GM12878 (cell line): ENCODE results near the gene SUPT6H.

ENCODE experiments used
- ESRRA ChIP-seq: IDR thresholded peaks from 2 replicates; pipeline ENCODE4 v1.6.1; 2012; ENCODE audit warnings: mild to moderate bottlenecking, low read length, improper control_type of control experiment
- EZH2 ChIP-seq: IDR thresholded peaks from 2 replicates; pipeline ENCODE4 v1.6.1; 2012; ENCODE audit warnings: low read depth, mild to moderate bottlenecking, control low read depth, inconsistent platforms, low read length, borderline replicate concordance; ENCODE audit not compliant: control insufficient read depth
- RFX5 ChIP-seq: IDR thresholded peaks from 2 replicates; pipeline ENCODE4 v1.6.1; 2011; ENCODE audit warnings: low read depth, low read length, improper control_type of control experiment
- TCF7 ChIP-seq: IDR thresholded peaks from 2 replicates; pipeline ENCODE4 v1.6.1; 2014; ENCODE audit warnings: antibody characterized with exemption, borderline replicate concordance
- ZNF24 ChIP-seq: fragments of 450-650 bp; IDR thresholded peaks from 2 replicates; pipeline ENCODE4 v1.6.1; 2017; ENCODE audit warnings: antibody characterized with exemption, mild to moderate bottlenecking
- TF ChIP-seq, protein P1 (sequence below), 3 experiments: IDR thresholded peaks in 2 of 3; conservative IDR thresholded peaks in 1 of 3; 2 replicates each; pipeline ENCODE4 v1.5.1; 2011; ENCODE audit warnings: low read depth in 3 of 3, low read length in 3 of 3, mild to moderate bottlenecking in 3 of 3, control low read depth in 2 of 3, moderate library complexity in 2 of 3, inconsistent platforms in 1 of 3, mixed read lengths in 1 of 3; ENCODE audit not compliant: control insufficient read depth in 2 of 3, insufficient read depth in 1 of 3; ENCODE audit errors: extremely low read depth in 1 of 3

DNA sequence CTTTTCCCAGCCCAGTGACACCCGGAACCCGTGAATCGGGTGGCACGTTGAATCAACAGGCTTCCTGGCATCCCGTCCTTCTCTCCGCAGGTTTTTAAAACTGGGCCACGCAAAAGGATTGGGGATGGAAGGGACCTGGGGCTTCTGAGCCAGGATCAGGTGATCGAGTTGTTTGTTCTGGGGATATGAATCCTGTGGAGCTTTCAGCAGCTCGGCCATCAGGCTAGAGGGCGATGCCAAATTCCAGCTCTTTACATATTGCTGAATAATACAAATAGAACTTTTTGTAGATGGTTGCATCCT, 473 bp downstream of the SUPT6H start:
- TF ChIP-seq, protein P1, sequence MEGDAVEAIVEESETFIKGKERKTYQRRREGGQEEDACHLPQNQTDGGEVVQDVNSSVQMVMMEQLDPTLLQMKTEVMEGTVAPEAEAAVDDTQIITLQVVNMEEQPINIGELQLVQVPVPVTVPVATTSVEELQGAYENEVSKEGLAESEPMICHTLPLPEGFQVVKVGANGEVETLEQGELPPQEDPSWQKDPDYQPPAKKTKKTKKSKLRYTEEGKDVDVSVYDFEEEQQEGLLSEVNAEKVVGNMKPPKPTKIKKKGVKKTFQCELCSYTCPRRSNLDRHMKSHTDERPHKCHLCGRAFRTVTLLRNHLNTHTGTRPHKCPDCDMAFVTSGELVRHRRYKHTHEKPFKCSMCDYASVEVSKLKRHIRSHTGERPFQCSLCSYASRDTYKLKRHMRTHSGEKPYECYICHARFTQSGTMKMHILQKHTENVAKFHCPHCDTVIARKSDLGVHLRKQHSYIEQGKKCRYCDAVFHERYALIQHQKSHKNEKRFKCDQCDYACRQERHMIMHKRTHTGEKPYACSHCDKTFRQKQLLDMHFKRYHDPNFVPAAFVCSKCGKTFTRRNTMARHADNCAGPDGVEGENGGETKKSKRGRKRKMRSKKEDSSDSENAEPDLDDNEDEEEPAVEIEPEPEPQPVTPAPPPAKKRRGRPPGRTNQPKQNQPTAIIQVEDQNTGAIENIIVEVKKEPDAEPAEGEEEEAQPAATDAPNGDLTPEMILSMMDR (IDR thresholded peaks at IDR 0.05 in 2 of 3, conservative IDR thresholded peaks at IDR 0.05 in 1 of 3; ENCODE audit: control insufficient read depth in 2 of 3, extremely low read depth in 1 of 3, insufficient read depth in 1 of 3, low read depth in 3 of 3, low read length in 3 of 3): no peak
- TF ChIP-seq ZNF24: no peak
- no peak for TF ChIP-seq EZH2
- TF ChIP-seq TCF7: no peak
- TF ChIP-seq ESRRA: no peak
- no peak for TF ChIP-seq RFX5
